GM12892 (cell line): ENCODE measurements around the gene BRAP.
"Not testable (repeated sequence)": the region's sequence is repeated elsewhere in the genome, so short reads cannot be mapped to it uniquely, and the experiment has no call there.

Experiments
- DNase-seq: peaks from one replicate; pipeline ENCODE4 v3.0.0; 2011; ENCODE audit not compliant: insufficient read length
- FAIRE-seq: peaks from 2 replicates; lab custom pipeline; 2011; peaks lifted over from hg19 to GRCh38; lab: Jason Lieb, UNC
- POLR2A ChIP-seq: IDR thresholded peaks from 2 replicates; pipeline ENCODE4 v1.6.1; 2011; ENCODE audit warnings: low read depth, low read length, control low read depth
- POLR2AphosphoS5 ChIP-seq: IDR thresholded peaks from 2 replicates; pipeline ENCODE4 v1.6.1; 2011; ENCODE audit warnings: low read depth, low read length, control low read depth
- TAF1 ChIP-seq: IDR thresholded peaks from 2 replicates; pipeline ENCODE4 v1.6.1; 2011; ENCODE audit warnings: low read depth, mild to moderate bottlenecking, control low read depth, low read length, borderline replicate concordance

The BRAP gene

GRCh38 chr12:111599453-111600204 lies 86.1 kb downstream of the BRAP start:
- FAIRE-seq (peak; percentile 90), DNase-seq (peak; percentile 89)
- TF ChIP-seq TAF1 = peak; percentile 85
- peak; percentile 98 for TF ChIP-seq POLR2A
- TF ChIP-seq POLR2AphosphoS5 = peak; percentile 97

- DNase-seq = peak; percentile 74
- TF ChIP-seq POLR2A (no peak), POLR2AphosphoS5 (no peak), TAF1 (no peak)
- no peak for FAIRE-seq
Measured at GRCh38 chr12:111598637-111599452, 86.9 kb downstream of the BRAP start, which contains the start of gene ATXN2. Gene ATXN2, minus strand, starts transcription at chr12:111599315. Its CDS starts 281 bp downstream, at chr12:111599034.

- TF ChIP-seq POLR2AphosphoS5 (no peak), POLR2A (no peak; the same call in 1 of the 2 replicates), TAF1 (no peak)
- DNase-seq (peak; percentile 48), FAIRE-seq (no peak)
Measured at GRCh38 chr12:111597831-111598636, 87.7 kb downstream of the BRAP start.

GRCh38 chr12:111596985-111597830 lies 88.5 kb downstream of the BRAP start:
- FAIRE-seq = peak; percentile 42
- DNase-seq = no peak
- TF ChIP-seq POLR2AphosphoS5 (no peak), POLR2A (no peak), TAF1 (no peak)

GRCh38 chr12:111595341-111595835 lies 90.4 kb downstream of the BRAP start:
- DNase-seq, FAIRE-seq: not testable (repeated sequence)
